Muscle of back (tissue), 11 donors: ENCODE results near the gene MIPOL1. TPM values are rescaled to one million over a fixed set of nuclear protein-coding genes. Genes with fewer than 3 reads are reported as not detected.
"Not testable (repeated sequence)": the region's sequence is repeated elsewhere in the genome, so short reads cannot be mapped to it uniquely, and the experiment has no call there.

Experiments used
- DNase-seq, 3 donors: peaks; one replicate each; pipeline versions ENCODE4 v3.0.0 to v3.0.0-alpha.2; 2013
- polyA plus RNA-seq, 10 donors: library from polyadenylated mRNA; unstranded; fragments of 120-200 nt; gene quantifications; one replicate each; pipeline ENCODE4 v1.2.1, GENCODE V29; 2013; ENCODE audit not compliant: insufficient read length in 10 of 10

MIPOL1 gene
- polyA plus RNA-seq, 10 donors: 4.2 to 8.3 (median 4.9) TPM

DNA sequence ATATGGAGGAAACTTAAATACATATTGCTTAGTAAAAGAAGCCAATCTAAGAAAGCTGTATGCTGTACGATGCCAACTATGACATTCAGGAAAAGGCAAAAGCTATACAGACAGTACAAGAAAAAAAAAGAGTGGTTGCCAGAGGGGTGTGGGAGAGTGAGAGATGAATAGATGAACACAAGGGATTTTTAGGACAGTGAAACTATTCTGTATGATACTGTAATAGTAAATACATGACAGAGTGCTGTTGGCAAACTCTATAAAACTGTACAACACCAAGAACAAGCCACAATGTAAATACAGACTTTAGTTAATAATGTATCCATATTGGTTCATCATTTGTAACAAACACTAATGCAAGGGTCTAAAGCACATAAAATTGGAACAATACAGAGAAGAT lies 10.9 kb upstream of the MIPOL1 start:
- DNase-seq: no peak

GRCh38 chr14:37187294-37187693 lies 10.4 kb upstream of the MIPOL1 start:
- DNase-seq: no peak

DNA sequence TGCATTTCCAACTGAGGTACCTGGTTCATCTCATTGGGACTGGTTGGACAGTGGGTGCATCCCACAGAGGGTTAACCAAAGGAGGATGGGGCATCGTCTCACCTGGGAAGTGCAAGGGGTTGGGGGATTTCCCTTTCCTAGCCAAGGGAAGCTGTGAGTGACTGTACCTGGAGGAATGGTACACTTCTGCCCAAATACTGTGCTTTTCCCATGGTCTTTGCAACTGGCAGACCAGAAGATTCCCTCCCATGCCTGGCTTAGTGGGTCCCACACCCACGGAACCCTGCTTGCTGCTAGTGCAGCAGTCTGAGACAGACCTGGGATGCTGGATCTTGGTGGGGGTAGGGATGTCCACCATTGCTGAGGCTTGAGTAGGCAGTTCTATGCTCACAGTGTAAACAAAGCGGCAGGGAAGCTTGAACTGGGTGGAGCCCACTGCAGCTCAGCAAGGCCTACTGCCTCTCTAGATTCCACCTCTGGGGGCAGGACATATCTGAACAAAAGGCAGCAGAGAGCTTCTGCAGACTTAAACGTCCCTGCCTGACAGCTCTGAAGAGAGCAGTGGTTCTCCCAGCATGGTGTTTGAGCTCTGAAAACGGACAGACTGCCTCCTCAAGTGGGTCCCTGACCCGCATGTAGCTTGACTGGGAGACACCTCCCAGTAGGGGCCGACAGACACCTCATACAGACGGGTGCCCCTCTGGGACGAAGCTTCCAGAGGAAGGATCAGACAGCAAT lies 9.7 kb upstream of the MIPOL1 start:
- DNase-seq: not testable (repeated sequence)

DNA sequence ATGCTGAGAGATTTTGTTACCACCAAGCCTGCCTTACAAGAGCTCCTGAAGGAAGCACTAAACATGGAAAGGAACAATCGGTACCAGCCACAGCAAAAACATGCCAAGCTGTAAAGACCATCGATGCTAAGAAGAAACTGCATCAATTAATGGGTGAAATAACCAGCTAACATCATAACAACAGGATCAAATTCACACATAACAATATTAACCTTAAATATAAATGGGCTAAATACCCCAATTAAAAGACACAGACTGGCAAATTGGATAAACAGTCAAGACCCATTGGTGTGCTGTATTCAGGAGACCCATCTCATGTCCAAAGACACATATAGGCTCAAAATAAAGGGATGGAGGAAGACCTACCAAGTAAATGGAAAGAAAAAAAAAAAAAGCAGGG lies 8.0 kb upstream of the MIPOL1 start:
- DNase-seq: not testable (repeated sequence)

DNA sequence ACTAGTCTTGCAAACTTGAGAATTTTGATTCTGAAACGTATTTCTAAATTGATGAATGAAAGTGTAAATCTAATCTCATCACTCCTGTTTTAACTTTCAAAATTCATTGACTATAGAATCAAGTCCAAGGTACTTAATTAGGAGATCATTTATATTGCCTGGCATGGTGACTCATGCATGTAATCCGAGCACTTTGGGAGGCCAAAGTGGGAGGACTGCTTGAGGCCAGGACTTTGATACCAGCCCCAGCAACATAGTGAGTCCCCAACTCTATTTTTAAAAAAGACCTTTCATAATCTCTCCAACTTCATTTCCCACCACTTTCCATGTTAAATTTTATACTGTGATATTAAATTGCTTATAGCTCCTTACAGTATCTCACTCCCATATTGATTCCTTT lies 3.0 kb upstream of the MIPOL1 start:
- no peak for DNase-seq

GRCh38 chr14:37195327-37195726 lies 2.4 kb upstream of the MIPOL1 start:
- no peak for DNase-seq

- DNase-seq: no peak
Measured at GRCh38 chr14:37196604-37197420, 925 bp upstream of the MIPOL1 start.

DNA sequence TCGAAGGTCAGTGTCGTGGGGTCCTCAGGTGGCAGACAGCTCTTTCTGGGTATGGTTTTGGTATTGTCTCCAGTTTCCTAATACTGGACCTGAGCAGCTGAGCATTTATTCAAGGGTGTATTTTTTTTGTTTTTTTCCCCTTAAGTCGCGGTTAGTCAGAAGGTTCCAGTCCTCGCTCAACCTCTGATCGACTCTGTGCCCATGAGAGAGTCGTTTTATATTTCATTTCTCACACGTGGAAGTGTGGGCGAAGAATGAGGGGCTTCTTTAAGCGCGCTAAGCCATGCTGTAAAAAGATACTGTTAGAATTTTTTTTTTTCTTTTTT lies 499 bp downstream of the MIPOL1 start:
- no peak for DNase-seq

- no peak for DNase-seq
Measured at GRCh38 chr14:37198907-37199306, 1.2 kb downstream of the MIPOL1 start.

DNA sequence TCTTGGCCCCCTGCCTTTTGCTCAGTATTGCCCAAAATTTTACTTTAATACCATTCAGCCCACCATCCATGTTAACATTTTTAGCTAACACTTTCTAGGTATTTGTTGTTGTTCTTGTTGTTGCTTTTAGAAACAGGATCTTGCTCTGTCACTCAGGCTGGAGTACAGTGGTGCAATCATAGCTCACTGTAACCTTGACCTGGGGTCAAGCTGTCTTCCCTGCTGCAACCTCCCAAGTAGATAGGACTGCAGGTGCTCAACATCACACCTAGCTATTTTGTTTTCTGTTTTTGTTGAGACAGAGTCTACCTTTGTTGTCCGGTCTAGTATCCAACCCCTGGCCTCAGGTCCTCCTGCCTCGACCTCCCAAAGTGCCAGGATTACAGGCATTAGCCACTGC lies 4.0 kb downstream of the MIPOL1 start:
- no peak for DNase-seq

GRCh38 chr14:37202265-37202664 lies 4.5 kb downstream of the MIPOL1 start:
- DNase-seq: no peak

DNA sequence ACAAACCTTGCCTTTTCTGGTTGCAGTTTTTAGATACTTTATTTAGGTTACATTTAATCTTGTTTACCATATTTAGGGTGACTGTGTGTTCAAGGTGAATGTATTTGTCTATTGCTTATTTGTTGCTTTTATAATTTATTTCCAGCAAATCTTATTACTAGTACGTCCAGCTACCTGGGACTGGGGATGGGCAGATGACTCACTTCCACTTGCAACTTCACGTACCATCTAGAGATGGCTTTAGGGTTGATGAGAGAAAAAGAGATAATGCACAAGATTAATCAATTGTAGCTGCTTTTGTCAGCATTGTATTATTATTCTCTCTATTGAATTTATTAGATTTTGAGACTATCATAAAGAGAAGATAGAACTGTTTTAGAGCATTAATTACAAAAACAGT lies 5.1 kb downstream of the MIPOL1 start:
- DNase-seq: no peak

- DNase-seq: no peak
Measured at GRCh38 chr14:37203423-37203822, 5.7 kb downstream of the MIPOL1 start.

- not testable (repeated sequence) for DNase-seq
Measured at GRCh38 chr14:37205623-37206605, 8.2 kb downstream of the MIPOL1 start.

GRCh38 chr14:37209617-37210016 lies 11.9 kb downstream of the MIPOL1 start:
- DNase-seq: not testable (repeated sequence)

DNA sequence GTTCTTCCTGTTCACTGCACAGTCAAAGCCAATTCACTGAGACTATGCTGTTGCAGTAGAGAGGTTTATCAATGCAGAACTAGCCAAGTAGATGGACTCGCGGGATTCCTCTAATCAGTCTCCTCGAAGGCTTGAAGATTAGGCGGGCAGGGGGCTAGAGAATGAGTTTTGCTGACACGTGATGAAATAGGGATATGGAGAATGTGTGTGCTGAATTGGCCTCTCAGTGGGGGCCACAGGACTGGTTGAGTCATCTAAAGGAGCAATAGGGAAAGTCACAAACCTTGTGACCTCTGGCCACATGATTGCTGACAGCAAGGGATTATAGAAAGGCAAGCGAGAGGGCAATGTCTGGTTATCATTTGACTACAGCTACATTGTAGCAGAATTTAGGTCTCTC lies 12.7 kb downstream of the MIPOL1 start:
- DNase-seq: no peak

- DNase-seq: no peak
Measured at GRCh38 chr14:37213016-37213415, 15.3 kb downstream of the MIPOL1 start.

DNA sequence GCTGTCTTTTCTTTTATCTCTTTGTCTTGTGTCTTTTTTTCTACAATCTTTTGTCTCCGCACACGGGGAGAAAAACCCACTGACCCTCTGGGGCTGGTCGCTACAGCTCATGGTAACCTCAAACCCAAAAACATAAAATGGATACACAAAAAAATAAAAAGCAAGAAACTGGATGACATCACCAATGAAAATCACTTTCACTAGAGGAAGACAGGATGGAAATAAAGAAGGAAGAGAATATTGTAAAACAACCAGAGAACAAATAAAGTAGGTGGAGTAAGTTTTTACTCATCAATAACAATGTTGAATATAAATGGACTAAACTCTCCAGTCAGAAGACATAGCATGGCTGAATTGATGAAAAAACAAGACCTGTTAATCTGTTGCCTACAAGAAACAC lies 17.6 kb downstream of the MIPOL1 start:
- no peak for DNase-seq

GRCh38 chr14:37221073-37221472 lies 23.3 kb downstream of the MIPOL1 start:
- no peak for DNase-seq

DNA sequence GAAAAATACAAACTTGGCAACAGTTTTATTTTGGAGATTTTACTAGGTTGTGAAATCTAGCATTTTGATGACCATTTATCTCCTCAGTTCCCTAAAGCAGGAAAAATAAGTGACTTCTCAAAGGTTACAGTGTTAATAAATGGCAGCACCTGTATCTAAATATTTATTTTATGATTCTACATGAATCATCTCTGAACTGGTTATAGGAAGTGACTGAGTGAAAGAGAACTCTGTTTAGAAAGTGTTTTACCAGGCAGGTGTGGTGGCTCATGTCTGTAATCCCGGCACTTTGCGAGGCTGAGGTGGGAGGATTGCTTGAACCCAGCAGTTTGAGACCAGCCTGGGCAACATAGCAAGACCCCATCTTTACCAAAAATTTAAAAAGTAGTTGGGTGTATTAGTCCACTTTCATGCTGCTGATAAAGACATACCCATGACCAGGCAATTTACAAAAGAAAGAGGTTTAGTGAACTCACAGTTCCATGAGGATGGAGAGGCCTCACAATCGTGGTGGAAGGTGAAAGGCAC lies 26.3 kb downstream of the MIPOL1 start:
- no peak for DNase-seq

- DNase-seq: not testable (repeated sequence)
Measured at GRCh38 chr14:37225668-37226067, 27.9 kb downstream of the MIPOL1 start.
